Measurements from ENCODE around the gene DYRK4. TPM values are rescaled to one million over a fixed set of nuclear protein-coding genes. Genes with fewer than 3 reads are reported as not detected.
"Not testable (repeated sequence)": the region's sequence is repeated elsewhere in the genome, so short reads cannot be mapped to it uniquely, and the experiment has no call there.

Gene DYRK4, protein sequence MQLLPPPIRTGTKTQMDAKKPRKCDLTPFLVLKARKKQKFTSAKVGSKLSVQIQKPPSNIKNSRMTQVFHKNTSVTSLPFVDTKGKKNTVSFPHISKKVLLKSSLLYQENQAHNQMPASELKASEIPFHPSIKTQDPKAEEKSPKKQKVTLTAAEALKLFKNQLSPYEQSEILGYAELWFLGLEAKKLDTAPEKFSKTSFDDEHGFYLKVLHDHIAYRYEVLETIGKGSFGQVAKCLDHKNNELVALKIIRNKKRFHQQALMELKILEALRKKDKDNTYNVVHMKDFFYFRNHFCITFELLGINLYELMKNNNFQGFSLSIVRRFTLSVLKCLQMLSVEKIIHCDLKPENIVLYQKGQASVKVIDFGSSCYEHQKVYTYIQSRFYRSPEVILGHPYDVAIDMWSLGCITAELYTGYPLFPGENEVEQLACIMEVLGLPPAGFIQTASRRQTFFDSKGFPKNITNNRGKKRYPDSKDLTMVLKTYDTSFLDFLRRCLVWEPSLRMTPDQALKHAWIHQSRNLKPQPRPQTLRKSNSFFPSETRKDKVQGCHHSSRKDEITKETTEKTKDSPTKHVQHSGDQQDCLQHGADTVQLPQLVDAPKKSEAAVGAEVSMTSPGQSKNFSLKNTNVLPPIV
- 10 to 100 TPM; 35.4 to 47.0 (median 41.1) TPM for total RNA-seq (2021; fragmentation: NEBNext Ultra II Directional; extraction: Animal tissue kit (Norgen Biotek cat#: 25700))
- long read RNA-seq, partial matches to known transcripts: 20 of 31 reads
- long read RNA-seq, other reads (novel, unspliced or antisense): 9 of 31 reads

DNA sequence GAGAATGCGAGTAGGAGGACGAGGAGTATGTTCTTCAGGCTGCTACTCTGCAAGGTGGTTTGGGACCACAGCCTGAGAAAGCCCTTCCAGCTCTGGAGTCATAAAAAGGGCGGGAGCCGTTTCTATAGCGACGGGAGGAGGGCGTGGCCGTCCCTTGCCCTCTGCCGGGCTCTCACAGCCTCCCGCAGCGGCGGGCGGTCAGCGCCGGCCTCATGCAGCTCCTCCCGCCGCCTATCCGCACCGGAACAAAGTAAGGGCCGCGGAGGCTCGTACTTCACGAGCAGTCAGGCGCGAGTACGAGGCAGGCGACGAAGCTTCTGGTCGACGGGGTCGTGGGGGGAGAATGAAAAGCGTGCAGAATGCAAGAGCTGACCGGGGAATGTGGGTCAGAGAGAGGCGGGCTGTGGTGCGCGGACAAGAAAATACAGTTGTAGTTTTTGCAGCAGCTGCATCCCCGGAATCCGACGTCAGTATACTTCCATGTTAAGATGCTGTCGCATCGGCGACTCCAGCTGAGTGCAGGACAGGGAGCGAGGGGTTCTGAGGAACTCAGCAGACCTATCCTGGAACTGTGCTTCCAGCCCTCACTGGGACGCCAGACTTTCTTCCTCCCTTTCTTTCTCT, at the start of gene DYRK4:
Gene DYRK4 (plus strand): TSS at position 175 of the 624 bp plus-strand sequence. CDS start 38 bp downstream, at position 213.
- TF ChIP-seq, protein P1, sequence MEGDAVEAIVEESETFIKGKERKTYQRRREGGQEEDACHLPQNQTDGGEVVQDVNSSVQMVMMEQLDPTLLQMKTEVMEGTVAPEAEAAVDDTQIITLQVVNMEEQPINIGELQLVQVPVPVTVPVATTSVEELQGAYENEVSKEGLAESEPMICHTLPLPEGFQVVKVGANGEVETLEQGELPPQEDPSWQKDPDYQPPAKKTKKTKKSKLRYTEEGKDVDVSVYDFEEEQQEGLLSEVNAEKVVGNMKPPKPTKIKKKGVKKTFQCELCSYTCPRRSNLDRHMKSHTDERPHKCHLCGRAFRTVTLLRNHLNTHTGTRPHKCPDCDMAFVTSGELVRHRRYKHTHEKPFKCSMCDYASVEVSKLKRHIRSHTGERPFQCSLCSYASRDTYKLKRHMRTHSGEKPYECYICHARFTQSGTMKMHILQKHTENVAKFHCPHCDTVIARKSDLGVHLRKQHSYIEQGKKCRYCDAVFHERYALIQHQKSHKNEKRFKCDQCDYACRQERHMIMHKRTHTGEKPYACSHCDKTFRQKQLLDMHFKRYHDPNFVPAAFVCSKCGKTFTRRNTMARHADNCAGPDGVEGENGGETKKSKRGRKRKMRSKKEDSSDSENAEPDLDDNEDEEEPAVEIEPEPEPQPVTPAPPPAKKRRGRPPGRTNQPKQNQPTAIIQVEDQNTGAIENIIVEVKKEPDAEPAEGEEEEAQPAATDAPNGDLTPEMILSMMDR (IDR thresholded peaks at IDR 0.05): no peak
- Mint-ChIP-seq H3K4me1 (ENCODE audit: low read depth) (peaks cover 9% of the 10 kb centered on the region), H3K36me3 (ENCODE audit: low read depth) (peaks cover 5% of the 10 kb centered on the region; the same call in 1 of the 2 replicates), H3K4me3 (peak within 1 kb of the TSS; percentile 84), H3K27me3 (ENCODE audit: insufficient read depth) (peaks cover 1% of the 10 kb centered on the region), H3K9me3 (no peaks in the 10 kb centered on the region), H3K27ac (peak within 1 kb of the TSS; percentile 29; the same call in 1 of the 2 replicates)
- peak; percentile 52 for DNase-seq

DNA sequence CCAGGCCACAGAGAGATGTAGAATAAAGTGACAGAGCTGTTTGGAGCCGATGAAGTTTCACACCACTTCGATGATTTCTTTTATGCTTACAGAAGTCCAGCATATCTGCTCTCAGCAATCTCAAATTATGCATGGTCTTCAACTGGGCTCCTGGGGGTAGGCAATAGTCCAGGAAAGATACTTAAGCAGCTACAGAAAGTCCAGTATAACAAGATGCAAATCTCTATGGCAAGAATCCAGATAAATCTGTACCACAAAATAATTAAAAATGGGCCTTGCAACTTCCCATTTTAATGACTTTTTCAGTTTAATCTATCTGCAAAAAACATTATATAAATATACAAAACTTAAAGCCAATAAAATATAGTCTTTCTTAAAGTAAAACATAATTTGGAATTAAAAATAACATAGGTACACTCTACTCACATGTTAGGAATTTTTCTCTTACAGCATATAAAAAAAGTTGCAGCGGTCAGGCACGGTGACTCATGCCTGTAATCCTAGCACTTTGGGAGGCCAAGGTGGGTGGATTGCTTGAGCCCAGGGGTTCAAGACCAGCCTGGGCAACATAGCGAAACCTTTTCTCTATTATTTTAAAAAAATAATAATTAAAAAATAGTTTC, 43.8 kb upstream of the DYRK4 start:
- H3K9me3 Mint-ChIP-seq: no peaks in the 10 kb centered on the region
- peak overlapping the region; percentile 58 for H3K27ac Mint-ChIP-seq
- peaks cover 26% of the 10 kb centered on the region for H3K36me3 Mint-ChIP-seq (ENCODE audit: low read depth)
- no peaks in the 10 kb centered on the region; the same call in 1 of the 2 replicates for H3K27me3 Mint-ChIP-seq (ENCODE audit: insufficient read depth)
- DNase-seq: peak; percentile 67
- peaks cover 24% of the 10 kb centered on the region for H3K4me1 Mint-ChIP-seq (ENCODE audit: low read depth)
- peak overlapping the region; percentile 56 for H3K4me3 Mint-ChIP-seq
- TF ChIP-seq, protein P1 (IDR thresholded peaks at IDR 0.05): no peak

DNA sequence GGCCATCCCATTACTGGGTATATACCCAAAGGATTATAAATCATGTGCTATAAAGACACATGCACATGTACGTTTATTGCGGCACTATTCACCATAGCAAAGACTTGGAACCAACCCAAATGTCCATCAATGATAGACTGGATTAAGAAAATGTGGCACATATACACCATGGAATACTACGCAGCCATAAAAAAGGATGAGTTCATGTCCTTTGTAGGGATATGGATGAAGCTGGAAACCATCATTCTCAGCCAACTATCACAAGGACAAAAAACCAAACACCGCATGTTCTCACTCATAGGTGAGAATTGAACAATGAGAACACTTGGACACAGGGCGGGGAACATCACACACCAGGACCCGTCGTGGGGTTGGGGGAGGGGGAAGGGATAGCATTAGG, 38.6 kb upstream of the DYRK4 start:
- H3K27ac Mint-ChIP-seq; H3K27me3 Mint-ChIP-seq (ENCODE audit: insufficient read depth); H3K9me3 Mint-ChIP-seq; H3K4me3 Mint-ChIP-seq; DNase-seq: not testable (repeated sequence)
- peaks cover 15% of the 10 kb centered on the region for H3K36me3 Mint-ChIP-seq (ENCODE audit: low read depth)
- H3K4me1 Mint-ChIP-seq (ENCODE audit: low read depth): peaks cover 15% of the 10 kb centered on the region

DNA sequence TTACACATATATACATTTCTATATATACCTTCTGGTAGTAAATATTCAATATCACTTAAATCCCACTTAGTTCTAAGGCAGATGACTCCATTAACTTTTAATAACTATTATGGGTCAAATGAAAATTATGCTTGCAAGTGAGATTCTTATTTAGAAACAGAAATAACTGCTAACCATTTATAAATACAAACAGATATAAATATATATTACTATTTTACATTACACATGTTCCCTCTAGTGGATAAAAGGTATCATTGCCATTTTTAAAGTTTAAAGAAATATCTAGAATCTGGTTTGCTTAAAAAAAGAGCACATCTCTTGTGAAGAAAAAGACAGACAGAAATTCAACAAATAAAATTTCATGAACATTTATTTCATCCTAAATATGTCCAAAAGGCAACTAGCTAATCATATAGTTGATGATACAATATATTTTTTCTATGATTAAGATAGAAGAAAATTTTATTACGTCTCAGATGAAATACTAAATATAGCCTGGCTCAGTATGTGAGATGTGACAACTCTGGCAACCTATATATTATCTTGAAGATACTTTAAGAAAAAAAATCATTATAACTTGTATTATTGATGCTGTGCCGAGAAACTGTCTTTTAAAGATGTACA, 35.0 kb upstream of the DYRK4 start:
- no peak overlapping the region for H3K27ac Mint-ChIP-seq
- DNase-seq: peak; percentile 5
- H3K27me3 Mint-ChIP-seq (ENCODE audit: insufficient read depth): no peaks in the 10 kb centered on the region
- H3K36me3 Mint-ChIP-seq (ENCODE audit: low read depth): peaks cover 9% of the 10 kb centered on the region
- TF ChIP-seq, protein P1 (IDR thresholded peaks at IDR 0.05): peak; percentile 87
- H3K4me1 Mint-ChIP-seq (ENCODE audit: low read depth): no peaks in the 10 kb centered on the region
- H3K4me3 Mint-ChIP-seq: no peak overlapping the region
- no peaks in the 10 kb centered on the region for H3K9me3 Mint-ChIP-seq

DNA sequence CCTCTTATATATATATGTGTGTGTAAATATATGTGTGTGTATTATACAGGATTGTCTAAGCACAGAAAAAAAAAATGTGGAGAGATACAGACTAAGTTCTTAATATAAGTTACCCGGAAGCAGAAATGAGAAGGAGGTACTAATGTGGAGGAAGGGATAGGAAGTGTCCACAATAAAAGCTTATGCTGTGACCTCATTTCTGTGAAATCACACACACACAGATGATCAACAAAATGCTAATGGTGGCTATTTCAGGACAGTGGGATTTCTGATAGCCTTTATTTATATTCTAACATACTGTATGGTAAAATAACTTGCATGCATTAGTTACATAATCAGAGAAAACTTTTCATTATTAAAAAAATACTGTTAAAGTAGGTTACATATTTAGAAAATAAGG, 31.8 kb upstream of the DYRK4 start:
- no peaks in the 10 kb centered on the region for H3K27me3 Mint-ChIP-seq (ENCODE audit: insufficient read depth)
- H3K36me3 Mint-ChIP-seq (ENCODE audit: low read depth): no peaks in the 10 kb centered on the region
- TF ChIP-seq, protein P1 (IDR thresholded peaks at IDR 0.05): no peak
- H3K4me3 Mint-ChIP-seq: no peak overlapping the region
- H3K4me1 Mint-ChIP-seq (ENCODE audit: low read depth): no peaks in the 10 kb centered on the region
- no peak for DNase-seq
- no peaks in the 10 kb centered on the region for H3K9me3 Mint-ChIP-seq
- no peak overlapping the region for H3K27ac Mint-ChIP-seq

Measured in HFFc6 (cell line).